ENCODE results near the gene NEUROD2. TPM values are rescaled to one million over a fixed set of nuclear protein-coding genes. Genes with fewer than 3 reads are reported as not detected.

NEUROD2 gene
- total and polyA plus RNA-seq, 10 of the 15 experiments (the other 5 are each of a cell fraction or from before 2014, with no cell fraction given), result not detected

DNA sequence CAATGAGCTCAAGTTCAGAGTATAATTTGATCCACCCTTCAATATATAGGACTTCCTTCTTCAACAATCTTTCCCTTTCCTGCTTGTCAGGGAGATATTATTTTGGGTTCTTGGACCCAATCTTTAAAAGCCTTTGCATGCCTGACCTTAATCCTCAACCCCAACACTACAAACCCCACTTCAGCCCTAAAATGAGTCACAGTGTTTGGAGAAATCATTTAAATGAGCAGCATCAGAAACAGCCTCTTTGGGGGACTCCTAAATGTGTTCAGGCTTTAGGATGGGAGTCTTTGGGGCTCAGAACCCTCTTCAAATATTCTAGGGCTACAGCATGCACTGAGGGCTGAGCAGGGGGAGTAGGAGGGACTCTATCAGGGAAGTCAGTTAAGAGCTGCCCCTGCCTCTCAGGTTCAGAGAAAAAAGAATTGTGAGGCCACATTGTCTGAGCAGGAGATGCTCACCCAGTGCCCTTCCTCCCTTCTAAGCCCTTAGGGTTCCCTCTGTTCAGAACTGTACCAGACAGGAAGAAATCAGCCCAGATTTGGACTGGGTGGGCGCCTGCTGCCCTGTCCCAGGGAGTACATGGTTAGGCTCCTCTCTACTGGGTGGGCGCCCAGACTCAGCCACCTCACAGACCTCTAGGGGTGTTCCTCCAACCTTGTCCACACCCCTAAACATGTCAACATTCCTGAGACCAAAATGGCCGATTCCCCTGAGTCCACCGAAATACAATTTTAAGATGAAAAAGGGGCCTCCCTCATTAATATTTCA is 5.0 kb downstream of the NEUROD2 start (continued):
- TF ChIP-seq CEBPB (IDR thresholded peaks at IDR 0.05; ENCODE audit: borderline replicate concordance in 1 of 2, low read depth in 2 of 2, low read length in 2 of 2), result no peak
- TF ChIP-seq TAF1 (IDR thresholded peaks at IDR 0.05; ENCODE audit: borderline replicate concordance, low read depth, low read length), result no peak
- no peak for TF ChIP-seq SMAD1 (IDR thresholded peaks at IDR 0.05; ENCODE audit: low read depth, partially characterized antibody)
- TF ChIP-seq IKZF2 (IDR thresholded peaks at IDR 0.05), result no peak

DNA sequence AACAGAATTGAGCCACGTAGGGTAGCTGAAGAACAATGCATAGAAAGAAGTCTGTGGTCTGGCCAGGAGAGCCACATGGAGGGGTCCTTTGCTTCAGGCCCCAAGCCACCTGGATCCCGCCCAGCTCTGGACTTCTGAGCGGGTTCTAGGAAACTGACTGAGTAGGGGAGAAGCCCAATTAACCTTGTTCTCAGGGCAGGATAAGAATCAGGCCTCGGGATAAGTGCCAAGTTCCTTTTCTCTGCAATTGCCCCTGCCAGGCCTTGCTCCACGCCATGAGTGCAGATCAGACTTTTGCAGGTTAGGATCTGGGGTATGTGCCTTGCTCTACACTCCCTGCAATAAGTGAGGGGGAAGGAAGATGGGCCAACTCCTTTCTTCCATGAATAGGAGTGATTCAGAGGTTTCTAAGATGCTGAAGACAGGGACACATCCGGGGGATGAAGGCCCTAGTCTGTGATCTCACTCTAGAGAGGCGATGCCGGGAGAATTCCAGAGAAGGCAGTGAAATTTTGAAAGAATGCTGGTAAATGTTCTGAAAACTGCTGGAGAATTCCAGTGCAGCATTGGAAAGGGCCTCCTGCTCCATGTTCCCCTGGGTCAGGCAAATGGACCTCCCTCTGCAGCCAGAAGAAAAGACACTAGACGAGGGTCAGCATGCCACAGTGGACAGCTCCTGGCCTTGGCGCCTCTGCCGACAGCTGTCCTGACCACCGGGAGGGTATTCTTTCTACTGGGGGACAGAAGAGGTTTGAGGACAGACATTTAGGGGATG is 5.8 kb downstream of the NEUROD2 start:
- DNase-seq (ENCODE audit: low read depth, low spot score), result no peak
- H4K20me1 ChIP-seq (ENCODE audit: control insufficient read depth, insufficient read depth), result no peaks in the 10 kb centered on the region
- peaks cover 49 to 56% of the 10 kb centered on the region in 2 experiments for H3K27me3 ChIP-seq (replicated peaks in 1 of 2; ENCODE audit: control insufficient read depth in 2 of 2, insufficient read depth in 2 of 2, low read length in 1 of 2)
- no peak for FAIRE-seq
- no peak overlapping the region for H3K4me2 ChIP-seq (ENCODE audit: control insufficient read depth, insufficient read depth)
- in situ Hi-C loops (cut with MboI), result no loop called here
- ChIA-PET SMC1A (ENCODE audit: uncharacterized antibody, unreplicated experiment) (no interaction called here), POLR2A (no interaction called here), RAD21 (ENCODE audit: unreplicated experiment) (no interaction called here), CTCF (no interaction called here)
- no peak overlapping the region for H2AFZ ChIP-seq (ENCODE audit: control insufficient read depth, low read depth, low read length)
- H3K36me3 ChIP-seq (ENCODE audit: control insufficient read depth in 2 of 2, insufficient read depth in 2 of 2, low read length in 1 of 2), result no peaks in the 10 kb centered on the region
- H3K27ac ChIP-seq (ENCODE audit: control insufficient read depth, insufficient read depth), result no peak overlapping the region
- no peaks in the 10 kb centered on the region for H3K9me3 ChIP-seq (replicated peaks; ENCODE audit: control insufficient read depth, insufficient read depth, low read length)
- intact Hi-C loops (cut with micrococcal nuclease; ENCODE audit: unreplicated experiment), result no loop called here
- no peak overlapping the region for H3K4me3 ChIP-seq
- no peak for ATAC-seq
- TF ChIP-seq SMAD5 (IDR thresholded peaks at IDR 0.05; ENCODE audit: low read depth) (no peak), SREBF1 (IDR thresholded peaks at IDR 0.05; ENCODE audit: low read length) (no peak), ZNF384 (IDR thresholded peaks at IDR 0.05; ENCODE audit: borderline replicate concordance, low read depth, low read length) (no peak)
- no peak overlapping the region for H3K9ac ChIP-seq (ENCODE audit: control insufficient read depth, insufficient read depth, low read length)
- no peaks in the 10 kb centered on the region for H3K79me2 ChIP-seq (ENCODE audit: control insufficient read depth, insufficient read depth, low read length)
- WGBS (ENCODE audit: insufficient coverage, insufficient replicate concordance, low lambda C conversion rate, missing lambda C conversion rate), result 21% methylated on average over 12 of the region's 12 CpGs
- no TSS peak for BruUV-seq (replicated peaks)
- H3K4me1 ChIP-seq (ENCODE audit: control insufficient read depth, insufficient read depth, low read length), result peaks cover 6% of the 10 kb centered on the region; the same call in 1 of the 2 replicates

Measured in GM12878 (cell line).